NCI-H2029 treated with DMSO at 0.1 percent for 48 hours (cell line): ENCODE data around the gene KCNJ10.
"Not testable (repeated sequence)": the region's sequence is repeated elsewhere in the genome, so short reads cannot be mapped to it uniquely, and the experiment has no call there.

ENCODE experiments used
- DNase-seq: peaks from one replicate; lab custom pipeline; 2025; lab: John Stamatoyannopoulos, UW

KCNJ10 gene

DNA sequence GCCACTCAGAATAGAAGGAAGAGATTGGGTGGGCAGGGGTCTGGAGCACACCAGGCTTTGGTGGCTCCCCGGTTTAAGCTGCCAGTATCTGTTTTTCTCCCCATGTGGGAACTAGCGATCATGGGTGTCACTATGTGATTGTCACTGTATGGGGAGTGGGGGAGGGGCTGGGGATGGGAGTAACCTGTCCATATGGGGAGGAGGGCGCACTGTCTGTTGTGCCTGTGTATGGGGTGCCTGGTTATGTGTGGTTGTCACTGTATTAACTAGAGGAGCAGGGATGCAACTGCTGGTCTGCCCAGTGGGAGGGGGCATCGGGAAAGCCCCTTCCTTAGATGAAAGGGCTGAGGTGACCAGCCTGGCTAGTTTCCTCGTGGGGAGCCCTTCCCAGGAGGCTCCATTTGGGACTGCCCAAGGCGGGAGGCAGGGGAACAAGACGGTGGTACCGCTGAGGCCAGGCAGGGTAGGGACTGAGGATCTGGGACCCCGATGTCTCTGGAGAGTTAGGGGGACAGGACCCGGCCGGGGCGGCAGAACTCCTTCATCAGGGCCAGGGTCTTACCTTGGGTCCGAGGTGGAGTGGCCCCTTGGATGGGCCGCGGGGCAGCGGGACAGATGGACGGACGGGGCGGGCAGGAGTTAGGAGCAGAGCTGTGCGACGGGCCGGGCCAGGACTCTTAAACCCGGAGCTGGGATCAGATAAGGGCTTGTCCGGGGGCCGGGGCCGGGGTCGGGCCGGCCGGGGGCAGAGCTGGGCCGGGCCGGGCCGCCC lies at the start of gene KCNJ10:
Gene KCNJ10, minus strand, starts transcription at position 701 of the 772 bp plus-strand sequence. CDS start 27,628 bp downstream, outside the sequence.
- no peak for DNase-seq

DNA sequence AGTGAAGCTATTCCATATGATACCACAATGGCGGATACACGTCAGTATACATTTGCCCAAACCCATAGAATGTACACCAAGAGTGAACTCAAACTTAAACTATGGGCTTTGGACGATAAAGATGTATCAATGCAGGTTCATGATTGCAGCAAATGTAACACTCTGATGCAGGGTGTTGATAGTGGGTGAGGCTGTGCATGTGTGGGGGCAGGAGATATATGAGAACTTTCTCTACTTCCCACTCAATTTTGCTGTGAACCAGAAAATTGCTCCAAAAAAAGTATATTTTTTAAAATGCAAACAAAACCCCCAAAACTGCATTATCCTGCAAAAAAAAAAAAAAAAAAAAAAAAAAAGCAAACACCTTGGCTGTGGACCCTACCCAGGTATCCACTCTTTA lies 49.0 kb upstream of the KCNJ10 start:
- no peak for DNase-seq

DNA sequence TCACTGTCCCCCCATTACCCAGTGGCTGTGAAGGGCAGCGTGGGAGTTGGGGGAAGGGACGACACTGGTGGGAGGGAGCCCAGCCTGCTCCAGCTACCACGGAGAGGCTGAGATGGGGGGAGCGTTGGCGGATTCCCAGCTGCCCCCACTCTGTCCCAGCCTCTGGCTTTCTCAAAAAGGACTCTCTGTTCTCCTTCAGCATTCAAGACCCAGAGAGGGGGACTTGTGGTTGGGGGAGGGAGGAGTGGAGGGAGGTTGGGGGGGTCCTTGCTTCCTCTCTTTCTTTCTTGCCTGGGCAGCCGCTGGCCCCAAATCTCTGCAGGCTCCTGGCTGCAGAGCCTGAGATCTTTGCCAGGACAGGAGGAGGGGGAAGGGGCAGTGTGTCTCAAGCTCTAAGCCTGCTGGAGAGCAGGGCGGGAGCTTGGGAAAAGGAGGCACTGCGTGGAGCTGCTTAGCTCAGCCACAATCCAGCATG lies 47.8 kb upstream of the KCNJ10 start:
- DNase-seq: no peak

DNA sequence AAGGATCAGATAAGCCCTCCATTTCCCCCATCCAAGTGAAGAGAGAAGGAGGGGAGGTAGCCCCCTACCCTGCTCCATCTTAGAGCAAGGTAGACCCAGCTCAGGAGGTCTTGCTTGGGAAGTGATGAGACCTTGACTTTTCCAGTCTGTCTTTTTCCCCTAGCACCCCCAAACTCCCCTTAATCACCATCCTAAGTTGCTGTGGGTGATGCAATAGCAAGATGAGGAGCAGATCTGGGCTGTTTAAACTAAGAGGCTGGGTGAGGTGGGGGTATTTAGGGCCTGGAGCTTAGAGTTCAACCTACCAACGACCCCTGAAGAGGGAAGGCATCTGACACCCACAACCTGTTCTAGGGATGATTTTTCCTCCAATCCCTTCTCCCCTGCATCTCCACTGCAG lies 47.3 kb upstream of the KCNJ10 start:
- no peak for DNase-seq

DNA sequence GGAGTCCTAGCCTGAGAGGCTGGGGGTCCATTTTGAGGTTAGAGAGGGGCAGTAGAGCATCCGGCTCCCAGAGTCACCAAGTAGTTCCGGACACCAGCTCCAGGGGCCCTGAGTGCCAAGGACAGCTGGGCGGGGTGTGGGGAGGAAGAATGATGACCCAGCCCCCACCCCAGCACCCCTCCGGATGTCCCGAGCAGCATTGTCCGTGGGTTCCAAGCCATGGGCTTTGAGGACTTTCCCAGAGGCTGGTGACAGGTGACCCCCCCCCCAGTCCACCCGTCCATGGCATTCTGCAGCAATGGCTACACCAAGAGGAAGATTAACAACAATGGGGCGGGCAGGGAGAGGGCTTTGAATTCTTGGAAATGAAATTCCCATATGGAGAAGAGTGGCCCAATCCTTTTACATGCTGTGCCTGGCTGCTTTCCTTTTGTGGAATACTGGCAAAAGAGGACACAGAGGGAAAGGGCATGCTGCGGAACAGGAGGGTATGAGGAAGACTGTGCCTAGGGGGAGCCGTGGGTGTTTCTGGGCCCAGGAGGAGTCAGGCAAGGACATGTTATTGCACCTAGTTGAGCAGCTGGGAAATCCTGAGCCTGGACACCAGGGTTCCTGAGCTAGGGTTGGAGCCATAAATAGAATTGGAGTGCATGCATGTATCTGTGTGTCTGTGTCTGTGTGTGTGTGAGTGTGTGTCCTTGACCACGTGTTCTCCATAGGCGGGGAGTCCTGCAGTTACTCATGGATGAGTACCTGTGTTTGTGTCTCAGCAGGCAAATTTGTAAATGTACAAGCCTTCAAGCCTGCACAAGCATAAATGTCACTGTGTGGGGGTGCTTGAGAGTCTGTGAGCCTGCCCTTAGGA lies 46.6 kb upstream of the KCNJ10 start:
- no peak for DNase-seq

DNA sequence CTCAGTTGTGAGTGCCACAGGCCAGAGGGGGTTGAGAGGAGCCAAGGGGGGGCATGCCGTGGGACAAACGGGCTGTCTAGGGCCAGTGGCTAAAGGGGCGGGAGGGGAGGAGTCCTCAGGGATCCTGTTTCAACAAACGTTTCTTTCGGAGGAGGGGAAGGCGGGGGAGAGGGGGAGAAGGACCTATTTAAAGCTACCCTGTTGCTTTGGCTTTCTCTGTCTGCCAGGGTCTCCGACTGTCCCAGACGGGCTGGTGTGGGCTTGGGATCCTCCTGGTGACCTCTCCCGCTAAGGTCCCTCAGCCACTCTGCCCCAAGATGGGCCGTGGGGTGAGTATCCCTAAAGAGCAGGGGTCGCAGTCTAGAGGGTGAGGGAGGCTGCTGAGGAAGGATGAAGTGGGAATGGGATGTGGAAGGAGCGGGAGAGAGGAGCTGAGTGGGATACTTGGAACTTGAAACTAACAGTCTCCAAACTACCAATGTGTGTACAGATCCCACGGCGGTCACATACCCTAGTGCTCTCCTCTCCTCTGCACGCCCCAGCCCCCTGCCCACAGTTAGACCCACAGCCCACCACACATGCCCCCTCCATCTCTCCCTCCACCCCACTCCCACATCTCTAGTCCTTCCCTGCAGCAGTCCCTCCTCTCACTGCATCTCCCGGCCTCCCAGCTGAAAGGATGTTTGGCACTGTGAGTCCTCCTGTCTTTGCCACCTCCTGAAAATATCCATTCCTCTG lies 45.8 kb upstream of the KCNJ10 start, which contains the start of gene ATP1A2:
Gene ATP1A2, plus strand, starts transcription at position 215 of the 738 bp plus-strand sequence. Its CDS starts 103 bp downstream, at position 318.
- no peak for DNase-seq

DNA sequence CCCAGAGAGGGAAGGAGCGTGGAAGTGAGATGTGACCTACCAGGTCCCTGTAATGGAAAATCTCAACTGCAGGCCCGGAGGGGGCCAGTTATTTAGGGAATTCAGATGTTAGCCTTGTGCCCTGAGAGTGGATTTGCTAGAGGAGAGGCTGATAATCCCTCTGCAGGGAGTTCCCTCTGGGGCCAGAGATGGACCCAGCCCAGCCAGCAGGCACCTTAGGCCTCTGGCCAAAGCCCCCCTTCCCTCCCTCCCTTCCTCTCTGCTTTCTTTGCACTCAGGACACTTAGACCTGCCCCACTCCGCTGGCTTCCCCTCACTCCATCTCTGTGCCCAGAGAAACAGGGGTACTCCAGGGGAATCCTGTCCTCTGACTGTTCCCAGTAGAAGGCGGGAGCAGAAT lies 44.1 kb upstream of the KCNJ10 start:
- no peak for DNase-seq

DNA sequence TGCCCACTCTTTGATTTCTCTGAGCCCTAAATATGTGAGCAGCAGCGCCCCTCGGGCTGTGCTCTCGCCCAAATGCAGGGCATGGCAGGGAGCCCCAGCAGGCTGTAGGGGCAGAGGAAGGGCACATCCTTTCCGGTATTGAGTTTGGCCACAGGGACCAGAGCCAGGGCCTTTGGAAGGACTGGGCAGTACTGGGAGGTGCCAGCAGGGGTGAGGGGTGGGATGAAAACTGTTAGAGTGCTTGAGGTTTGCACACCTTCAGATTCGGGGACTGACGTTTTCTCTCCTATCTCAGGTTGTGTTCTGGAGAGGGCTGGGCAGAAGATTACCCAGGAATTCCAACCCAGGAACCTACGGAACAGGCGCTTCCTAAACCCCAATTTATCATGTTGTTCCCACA lies 43.4 kb upstream of the KCNJ10 start:
- no peak for DNase-seq

DNA sequence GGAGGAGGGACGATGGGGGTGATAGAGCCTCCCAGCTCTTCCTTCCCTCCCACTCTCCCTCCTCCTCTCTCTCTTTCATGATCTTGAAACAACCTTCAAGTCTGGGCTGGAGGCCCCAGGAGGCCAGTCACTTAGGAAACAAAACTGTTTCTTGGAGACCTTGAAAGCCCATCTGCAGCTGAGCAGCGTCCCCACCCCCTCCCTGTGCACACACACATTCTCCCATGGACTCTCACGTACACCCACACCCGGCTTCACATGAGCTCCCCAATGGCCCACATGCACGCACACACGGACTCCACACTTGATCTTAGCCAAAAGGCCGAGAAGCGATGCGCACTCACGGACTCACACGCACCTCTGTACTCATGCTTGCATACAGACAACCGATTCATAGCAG lies 42.4 kb upstream of the KCNJ10 start:
- DNase-seq: no peak

DNA sequence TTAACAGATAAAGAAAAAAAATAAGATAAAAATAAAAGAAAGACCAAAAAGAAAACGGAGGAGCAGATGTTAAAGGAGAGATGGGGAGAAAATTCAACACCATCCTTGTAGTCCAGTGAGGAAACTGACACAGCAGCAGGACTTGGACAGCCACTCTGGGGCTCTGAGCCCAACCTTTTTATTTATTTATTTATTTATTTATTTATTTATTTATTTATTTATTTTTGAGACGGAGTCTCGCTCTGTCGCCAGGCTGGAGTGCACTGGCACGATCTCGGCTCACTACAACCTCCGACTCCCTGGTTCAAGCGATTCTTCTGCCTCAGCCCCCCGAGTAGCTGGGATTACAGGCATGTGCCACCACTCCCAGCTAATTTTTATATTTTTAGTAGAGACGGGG lies 41.5 kb upstream of the KCNJ10 start:
- DNase-seq: not testable (repeated sequence)

DNA sequence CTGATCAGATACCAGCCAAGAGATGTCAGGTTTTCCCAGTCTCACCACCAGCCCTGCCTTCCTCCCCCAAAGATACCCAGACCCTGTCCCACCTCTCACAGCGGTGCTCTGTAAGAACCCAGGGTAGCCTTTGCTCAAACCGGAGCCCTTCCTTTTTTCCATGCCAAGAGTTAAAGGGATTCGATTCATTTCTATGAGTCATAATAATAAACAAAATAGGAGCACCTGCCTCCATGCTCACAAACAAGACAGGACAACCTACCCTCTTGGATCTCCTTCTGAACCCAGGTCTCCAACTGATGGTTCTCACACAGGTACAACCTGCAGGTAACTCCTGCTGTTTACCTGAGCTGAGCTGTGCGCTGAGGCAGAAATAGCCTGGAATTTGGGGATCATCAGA lies 39.7 kb upstream of the KCNJ10 start:
- DNase-seq: no peak

DNA sequence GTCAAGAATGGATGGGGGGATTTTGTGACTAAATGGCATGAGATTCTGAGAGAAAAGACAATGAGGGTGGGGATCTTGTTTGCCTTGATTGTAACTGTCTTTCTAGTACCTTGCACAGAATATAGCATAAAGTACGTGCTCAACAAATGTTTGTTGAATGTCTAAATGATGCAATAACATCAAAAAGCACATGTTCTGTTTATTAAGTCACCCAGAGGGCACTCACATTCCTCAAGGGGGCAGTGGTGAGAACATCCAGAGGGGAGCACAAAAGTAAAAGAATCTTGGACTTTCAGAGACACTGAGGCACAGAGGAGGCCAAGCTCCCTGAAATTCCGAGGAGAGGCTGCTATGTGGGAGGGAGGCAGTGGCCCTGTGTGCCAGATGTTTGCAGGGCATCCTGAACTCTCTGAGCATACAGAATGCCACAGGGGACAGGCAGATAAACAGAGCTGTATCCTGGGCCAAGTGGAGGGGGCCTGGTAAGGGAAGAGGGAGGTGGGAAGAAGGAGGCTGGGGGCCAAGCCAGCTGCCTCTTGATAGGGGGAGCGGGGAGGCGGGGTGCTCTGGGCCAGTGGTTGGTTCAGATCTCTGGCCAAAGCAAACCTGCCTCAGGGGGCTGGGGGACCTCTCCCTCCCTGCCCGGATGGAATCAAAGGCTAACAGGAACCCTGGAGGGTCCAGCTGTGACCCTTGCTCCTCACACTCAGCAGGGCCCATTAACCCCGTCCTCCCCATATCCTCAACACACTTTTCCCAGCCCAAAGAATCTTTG lies 39.1 kb upstream of the KCNJ10 start:
- DNase-seq: no peak

DNA sequence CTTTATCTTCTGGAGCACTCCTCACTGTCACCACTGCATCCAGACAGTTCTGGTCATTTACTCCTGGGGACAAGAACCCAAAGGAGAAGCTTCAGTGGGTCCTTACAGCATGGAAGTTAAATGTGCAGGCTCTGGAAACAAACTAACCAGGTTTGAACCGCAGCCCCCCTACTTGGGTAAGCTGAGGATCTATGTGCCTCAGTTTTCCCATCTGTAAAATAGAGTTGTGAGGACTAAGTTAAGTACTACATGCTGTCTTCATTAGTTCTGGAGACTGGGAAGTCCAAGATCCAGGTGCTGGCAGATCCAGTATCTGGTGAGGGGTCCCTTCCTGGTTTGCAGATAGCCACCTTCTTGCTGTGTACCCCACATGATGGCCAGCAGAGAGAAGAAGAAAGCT lies 37.6 kb upstream of the KCNJ10 start:
- DNase-seq: no peak

DNA sequence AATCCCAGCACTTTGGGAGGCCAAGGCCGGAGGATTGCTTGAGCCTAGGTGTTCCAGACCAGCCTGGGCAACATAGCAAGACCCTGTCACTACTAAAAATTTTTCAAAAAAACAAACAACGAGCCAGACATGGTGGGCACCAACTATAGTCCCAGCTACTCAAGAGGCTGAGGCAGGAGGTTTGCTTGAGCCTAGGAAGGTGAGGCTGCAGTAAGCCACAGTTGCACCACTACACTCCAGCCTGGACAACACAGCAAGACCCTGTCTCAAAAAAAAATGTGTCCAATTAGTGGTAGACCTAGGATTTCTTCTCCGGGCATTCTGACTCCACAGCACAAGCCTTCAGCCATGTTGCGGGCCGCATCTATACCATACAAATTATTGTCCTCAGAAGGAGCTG lies 35.2 kb upstream of the KCNJ10 start:
- no peak for DNase-seq

DNA sequence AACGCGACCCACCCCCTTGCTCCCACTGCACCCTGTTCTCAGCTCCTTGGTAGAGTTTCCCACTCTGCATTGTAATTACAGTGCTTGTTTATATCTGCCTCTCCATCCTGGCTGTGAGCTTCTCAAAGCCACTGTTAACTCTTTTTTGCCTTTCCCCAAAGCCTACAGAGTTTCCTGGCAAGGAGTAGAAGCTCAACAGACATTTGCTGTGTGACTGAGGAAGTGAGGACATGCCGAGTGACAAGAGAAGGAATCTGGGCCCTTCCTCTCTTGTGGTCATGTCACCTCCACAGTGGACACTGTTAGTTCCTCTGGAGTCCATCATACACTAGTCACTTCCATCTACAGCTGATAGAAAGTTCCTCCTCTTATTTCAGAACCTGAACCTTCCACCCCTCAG lies 34.5 kb upstream of the KCNJ10 start:
- no peak for DNase-seq

DNA sequence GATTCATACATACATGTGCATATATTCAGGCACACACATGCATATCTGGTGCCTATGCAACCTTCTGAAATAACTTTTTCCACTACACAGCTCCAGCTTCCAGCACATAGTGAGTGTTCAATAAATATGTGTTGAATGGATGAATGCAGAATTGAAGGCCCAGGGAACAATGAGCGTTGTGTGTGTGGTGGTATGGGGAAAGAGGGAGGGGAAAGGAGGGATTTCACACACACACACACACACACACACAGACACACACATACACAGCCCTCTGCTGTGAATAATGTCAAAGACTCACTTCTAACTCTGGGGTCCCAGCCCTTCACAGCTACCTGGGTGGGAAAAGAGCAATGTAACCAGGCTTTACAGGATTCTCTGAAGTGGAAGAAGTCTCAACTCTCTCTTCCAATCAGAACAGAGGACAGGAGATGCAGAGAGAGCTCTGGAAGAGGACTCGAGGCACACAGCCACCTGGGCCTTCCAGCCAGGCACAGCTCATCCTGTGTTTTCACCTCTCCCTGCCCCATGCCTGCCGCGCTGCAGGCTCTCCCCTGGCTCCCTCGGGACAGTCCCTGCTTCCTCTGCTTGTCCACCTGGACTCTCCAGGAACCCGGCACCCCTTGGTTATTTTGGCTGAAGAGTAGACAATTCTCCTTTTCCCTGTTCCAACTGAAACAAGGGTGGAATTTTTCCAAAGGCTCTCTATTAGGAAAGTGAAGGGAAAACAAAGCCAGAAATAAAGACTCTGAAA lies 33.9 kb upstream of the KCNJ10 start:
- DNase-seq: no peak

DNA sequence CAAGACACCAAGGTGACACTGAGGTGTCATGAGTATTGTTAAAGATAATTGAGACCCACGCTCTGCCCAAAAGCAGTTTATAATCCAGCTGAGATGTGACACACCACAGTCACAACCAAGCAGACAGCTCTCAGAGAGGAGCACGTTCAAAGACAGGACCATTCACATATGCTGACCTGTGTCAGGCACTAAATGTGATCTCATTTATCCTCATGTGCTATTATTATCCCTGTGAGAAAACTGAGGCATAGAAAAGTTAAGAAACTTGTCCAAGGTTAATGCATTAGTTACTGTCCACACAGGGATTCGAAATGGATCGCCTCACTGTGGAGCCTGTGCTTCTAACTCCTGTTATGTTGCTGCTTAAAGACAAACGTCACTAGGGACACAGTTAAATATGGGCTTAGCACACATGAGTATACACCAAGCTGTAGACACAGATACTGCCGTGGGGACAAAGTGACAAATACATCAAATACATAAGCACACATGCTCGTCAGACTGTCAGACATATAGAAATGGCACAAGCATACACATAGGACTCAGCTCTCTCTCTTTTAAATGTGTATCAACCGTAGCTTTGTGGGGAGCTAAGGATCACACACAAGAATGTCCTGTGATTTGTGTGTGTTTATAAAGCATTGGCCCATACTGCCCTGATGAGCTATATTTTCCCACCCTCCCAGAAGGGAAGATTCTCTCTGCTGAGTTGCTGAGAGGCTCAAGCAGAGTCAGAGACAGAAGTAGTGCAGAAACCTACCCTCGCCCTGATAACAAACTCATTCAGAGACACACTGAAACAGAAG lies 32.0 kb upstream of the KCNJ10 start:
- DNase-seq: no peak

DNA sequence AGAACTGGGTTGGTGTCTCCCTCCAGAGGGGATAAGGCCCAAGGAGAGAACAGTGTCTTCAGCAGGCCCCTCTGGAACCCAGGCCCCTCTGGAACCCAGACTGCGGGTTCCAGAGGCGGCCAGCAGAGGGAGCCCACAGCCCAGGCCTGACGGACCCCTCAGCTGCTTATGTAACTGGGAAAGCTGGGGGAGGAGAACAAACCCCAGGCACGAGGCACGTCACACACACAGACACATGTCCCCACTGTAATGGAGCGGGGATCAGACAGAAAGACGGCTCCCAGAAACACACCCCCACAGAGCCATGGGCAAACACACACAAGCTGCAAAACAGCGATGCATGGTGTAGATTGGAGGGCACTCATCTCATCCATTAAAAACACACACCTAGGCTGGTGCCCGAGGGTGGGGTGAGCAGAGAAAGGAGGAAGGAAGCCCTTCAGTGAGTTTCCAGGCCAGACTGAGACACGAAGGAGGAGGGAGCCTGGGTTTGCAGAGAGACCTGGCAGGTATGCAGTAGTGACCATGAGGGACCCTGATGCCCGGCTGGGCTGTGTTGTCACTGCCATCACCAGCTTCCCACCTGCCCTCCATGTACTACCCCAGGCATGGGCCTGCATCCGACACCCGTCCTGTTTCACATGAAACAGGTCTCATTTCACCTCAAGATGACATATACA lies 31.2 kb upstream of the KCNJ10 start:
- DNase-seq: peak; percentile 35

DNA sequence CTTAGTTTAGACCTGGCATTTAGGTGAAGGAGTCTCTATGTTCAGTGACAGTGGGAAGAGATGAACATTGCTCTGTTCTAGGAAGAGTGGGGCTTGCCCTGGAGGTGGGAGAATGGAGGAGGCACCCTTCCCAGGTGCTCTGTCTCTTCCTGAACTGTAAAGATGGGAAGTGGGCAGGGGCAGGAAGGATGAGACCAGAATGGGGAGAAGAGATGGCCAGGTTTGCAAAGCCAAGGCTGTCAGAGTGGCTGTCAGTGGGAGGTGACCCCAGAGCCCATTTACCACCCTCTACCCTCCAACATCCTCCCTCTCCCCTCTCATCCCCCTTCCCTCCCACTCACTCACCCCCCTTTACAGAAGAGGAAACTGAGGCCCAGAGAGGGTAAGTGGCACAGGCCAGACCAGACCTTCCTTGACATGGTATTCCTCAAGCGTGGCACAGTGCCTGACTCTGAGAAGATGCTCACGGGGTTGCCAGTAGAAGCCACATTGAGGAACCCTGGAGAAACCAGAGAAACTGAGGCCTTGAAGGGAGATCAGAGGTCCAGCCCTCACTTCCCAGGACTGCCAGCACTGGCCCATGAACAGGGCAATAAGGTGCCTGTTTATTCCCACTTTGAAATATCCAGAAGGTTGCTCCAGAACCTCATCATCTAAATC lies 29.9 kb upstream of the KCNJ10 start:
- no peak for DNase-seq
